ENCODE results near the gene MAPK8IP1. TPM values are rescaled to one million over a fixed set of nuclear protein-coding genes. Genes with fewer than 3 reads are reported as not detected.

MAPK8IP1 gene
- total RNA-seq, 4 donors from 2014 or later, result 3.6 to 8.0 (median 4.5) TPM

GRCh38 chr11:45927332-45927683, 41.9 kb downstream of the MAPK8IP1 start:
- Histone ChIP-seq H3K27me3 (peaks cover 10% of the 10 kb centered on the region), H3K4me1 (peaks cover 66% of the 10 kb centered on the region), H3K36me3 (no peaks in the 10 kb centered on the region), H3K4me3 (no peak overlapping the region), H3K27ac (no peak overlapping the region), H3K9me3 (no peaks in the 10 kb centered on the region)
- WGBS, result 77% methylated on average over 6 of the region's 15 CpGs
- TF ChIP-seq POLR2AphosphoS5 (IDR thresholded peaks at IDR 0.05), result no peak
- TF ChIP-seq, protein P1, sequence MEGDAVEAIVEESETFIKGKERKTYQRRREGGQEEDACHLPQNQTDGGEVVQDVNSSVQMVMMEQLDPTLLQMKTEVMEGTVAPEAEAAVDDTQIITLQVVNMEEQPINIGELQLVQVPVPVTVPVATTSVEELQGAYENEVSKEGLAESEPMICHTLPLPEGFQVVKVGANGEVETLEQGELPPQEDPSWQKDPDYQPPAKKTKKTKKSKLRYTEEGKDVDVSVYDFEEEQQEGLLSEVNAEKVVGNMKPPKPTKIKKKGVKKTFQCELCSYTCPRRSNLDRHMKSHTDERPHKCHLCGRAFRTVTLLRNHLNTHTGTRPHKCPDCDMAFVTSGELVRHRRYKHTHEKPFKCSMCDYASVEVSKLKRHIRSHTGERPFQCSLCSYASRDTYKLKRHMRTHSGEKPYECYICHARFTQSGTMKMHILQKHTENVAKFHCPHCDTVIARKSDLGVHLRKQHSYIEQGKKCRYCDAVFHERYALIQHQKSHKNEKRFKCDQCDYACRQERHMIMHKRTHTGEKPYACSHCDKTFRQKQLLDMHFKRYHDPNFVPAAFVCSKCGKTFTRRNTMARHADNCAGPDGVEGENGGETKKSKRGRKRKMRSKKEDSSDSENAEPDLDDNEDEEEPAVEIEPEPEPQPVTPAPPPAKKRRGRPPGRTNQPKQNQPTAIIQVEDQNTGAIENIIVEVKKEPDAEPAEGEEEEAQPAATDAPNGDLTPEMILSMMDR (IDR thresholded peaks at IDR 0.05), result no peak
- TF ChIP-seq EP300 (IDR thresholded peaks at IDR 0.05), result no peak
- TF ChIP-seq POLR2A (IDR thresholded peaks at IDR 0.05), result no peak
- DNase-seq (ENCODE audit: low spot score in 2 of 2), result peak in 1 of 2 donors; percentile 55

GRCh38 chr11:45927684-45928413, 42.4 kb downstream of the MAPK8IP1 start:
- Histone ChIP-seq H3K27ac (no peak overlapping the region), H3K4me3 (no peak overlapping the region), H3K27me3 (peaks cover 5% of the 10 kb centered on the region), H3K4me1 (peaks cover 66% of the 10 kb centered on the region), H3K9me3 (no peaks in the 10 kb centered on the region), H3K36me3 (no peaks in the 10 kb centered on the region)
- TF ChIP-seq, protein P1 (IDR thresholded peaks at IDR 0.05), result no peak
- no peak for TF ChIP-seq EP300 (IDR thresholded peaks at IDR 0.05)
- TF ChIP-seq POLR2AphosphoS5 (IDR thresholded peaks at IDR 0.05), result no peak
- no peak for TF ChIP-seq POLR2A (IDR thresholded peaks at IDR 0.05)
- peak in 1 of 2 donors; percentile 56 for DNase-seq (ENCODE audit: low spot score in 2 of 2)
- 84% methylated on average over 23 of the region's 27 CpGs for WGBS

DNA sequence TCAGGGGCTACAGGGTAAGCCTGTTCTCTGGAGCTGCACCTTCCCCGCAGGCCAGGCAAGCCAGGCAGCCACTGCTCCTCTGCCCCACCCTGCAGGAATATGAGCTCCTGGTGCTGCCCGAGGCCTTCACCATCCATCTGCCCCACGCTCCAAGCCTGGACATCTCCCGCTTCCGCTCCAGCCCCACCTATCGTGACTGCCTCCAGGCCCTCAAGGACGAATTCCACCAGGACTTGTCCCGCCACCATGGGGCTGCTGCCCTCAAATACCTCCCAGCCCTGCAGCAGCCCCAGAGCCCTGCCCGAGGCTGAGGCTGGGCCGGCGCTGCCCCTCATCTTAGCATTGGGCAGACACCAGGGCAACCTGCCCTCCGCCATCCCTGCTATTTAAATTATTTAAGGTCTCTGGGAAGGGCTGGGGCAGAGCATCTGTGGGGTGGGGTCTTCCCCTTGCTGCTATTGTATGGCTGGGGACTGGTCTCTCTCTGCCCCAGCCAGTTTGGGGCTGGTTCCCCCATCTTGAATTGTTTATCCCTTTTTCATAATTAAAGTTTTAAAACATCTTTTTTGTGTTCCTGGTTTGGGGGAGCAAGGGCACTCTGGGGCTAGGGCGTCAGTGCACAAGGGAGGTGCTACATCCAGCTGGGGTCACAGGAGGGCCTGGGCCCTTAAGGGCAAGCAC, 43.2 kb downstream of the MAPK8IP1 start:
- no peak overlapping the region for H3K4me3 ChIP-seq
- H3K27me3 ChIP-seq, result no peaks in the 10 kb centered on the region
- peaks cover 68% of the 10 kb centered on the region for H3K4me1 ChIP-seq
- no peaks in the 10 kb centered on the region for H3K9me3 ChIP-seq
- 54% methylated on average over 12 of the region's 13 CpGs for WGBS
- TF ChIP-seq EP300 (IDR thresholded peaks at IDR 0.05) (no peak), POLR2AphosphoS5 (IDR thresholded peaks at IDR 0.05) (no peak), POLR2A (IDR thresholded peaks at IDR 0.05) (no peak)
- TF ChIP-seq, protein P1 (IDR thresholded peaks at IDR 0.05), result no peak
- DNase-seq (ENCODE audit: low spot score in 2 of 2), result peak in 1 of 2 donors; percentile 54
- H3K36me3 ChIP-seq, result peaks cover 4% of the 10 kb centered on the region
- no peak overlapping the region for H3K27ac ChIP-seq

DNA sequence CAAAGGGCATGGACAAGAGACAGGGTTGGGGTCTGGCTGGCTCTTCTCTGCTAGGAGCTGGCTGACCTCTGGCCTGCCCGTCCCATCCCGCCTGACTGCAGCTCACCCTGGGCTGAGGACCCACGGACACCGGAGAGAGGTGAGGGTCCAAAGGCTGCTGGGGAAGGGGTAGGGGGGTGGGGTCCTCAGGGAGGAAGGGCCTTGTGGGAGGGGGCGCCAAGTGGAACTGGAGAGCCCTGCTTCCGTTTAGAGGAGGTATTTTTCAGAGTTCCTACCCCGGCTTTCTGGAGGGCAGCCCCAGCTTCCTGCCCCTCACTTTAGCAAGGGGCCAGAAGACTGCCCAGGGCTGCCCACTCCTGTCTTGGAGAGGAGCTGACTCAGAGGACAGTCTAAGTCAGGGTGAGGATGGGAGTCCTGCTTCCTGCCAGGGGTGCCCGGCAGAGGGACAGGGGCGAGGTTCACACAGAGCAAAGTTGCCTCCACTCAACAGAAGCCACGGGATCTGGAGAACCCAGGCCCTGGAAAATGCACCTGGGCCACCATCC, 44.1 kb downstream of the MAPK8IP1 start:
- peak in 1 of 2 donors; percentile 60 for DNase-seq (ENCODE audit: low spot score in 2 of 2)
- Histone ChIP-seq H3K4me3 (no peak overlapping the region), H3K27me3 (no peaks in the 10 kb centered on the region), H3K9me3 (no peaks in the 10 kb centered on the region), H3K4me1 (peaks cover 70% of the 10 kb centered on the region), H3K36me3 (peaks cover 13% of the 10 kb centered on the region), H3K27ac (peak overlapping the region; percentile 72)
- WGBS, result 53% methylated on average over 9 of the region's 10 CpGs
- TF ChIP-seq POLR2AphosphoS5 (IDR thresholded peaks at IDR 0.05), result no peak
- no peak for TF ChIP-seq POLR2A (IDR thresholded peaks at IDR 0.05)
- TF ChIP-seq, protein P1 (IDR thresholded peaks at IDR 0.05), result no peak
- TF ChIP-seq EP300 (IDR thresholded peaks at IDR 0.05), result no peak

Data from suprapubic skin (tissue), 4 donors.